Melanocyte of skin (primary cell): ENCODE measurements around the gene CD1C. TPM values are rescaled to one million over a fixed set of nuclear protein-coding genes. Genes with fewer than 3 reads are reported as not detected.

Source experiments
- total RNA-seq, 2 donors: library from RNA; depleted of rRNA; stranded (reverse); fragments of >200 nt; gene quantifications; 2 replicates each; pipeline ENCODE4 v1.2.3, GENCODE V29; 2012

Gene CD1C
- total RNA-seq: not detected

DNA sequence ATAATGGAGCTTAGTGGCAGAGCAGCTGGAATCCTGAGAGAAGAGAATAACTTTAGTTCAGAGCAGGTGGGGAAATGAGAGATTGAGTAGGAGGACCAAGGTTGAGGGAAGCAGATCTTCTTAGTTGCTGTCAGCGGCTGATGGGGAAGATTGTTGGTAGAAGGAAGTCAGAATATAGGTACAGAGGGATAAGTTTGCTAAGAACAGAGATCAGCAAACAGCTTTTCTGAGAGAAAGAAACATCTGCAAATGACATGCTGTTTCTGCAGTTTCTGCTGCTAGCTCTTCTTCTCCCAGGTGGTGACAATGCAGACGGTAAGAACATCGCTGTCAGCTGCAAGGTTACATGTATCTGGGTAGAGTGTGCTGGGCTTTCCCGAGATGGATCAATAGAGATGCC, at the start of gene CD1C:
Gene CD1C (plus strand): TSS at position 113 of the 400 bp plus-strand sequence. CDS start 142 bp downstream, at position 255.

DNA sequence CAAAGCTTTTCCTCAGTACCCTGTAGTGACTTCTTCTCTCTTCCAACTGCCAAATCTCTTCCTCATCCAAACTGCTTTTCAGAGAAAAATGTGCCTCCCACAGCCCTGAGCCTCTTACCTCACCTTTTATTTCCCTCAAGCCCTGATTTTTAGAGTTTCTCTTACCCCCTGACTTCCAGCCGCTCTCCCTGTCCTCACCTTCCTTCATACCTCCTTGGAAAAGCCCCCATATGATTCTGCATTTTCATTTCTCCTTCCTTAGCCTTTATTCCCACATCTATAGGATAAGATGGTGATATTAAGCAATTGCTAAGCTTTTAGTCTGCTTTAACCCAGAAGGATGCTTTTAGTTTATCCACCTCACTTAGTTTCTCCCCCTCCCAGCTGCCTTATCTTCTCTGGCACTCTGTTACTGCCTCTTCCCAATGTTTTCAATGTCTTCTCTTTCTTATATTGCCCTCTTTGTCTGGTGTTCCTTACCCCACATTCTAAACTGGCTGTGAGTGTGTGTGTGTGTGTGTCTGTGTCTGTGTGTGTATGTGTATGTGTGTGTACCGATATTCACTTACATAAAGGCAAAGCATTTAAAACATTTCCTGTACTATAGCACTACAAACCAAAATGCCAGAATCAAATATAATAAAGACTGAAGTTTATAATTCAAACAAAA, 41.9 kb downstream of the CD1C start, which contains the start of gene CD1B:
Gene CD1B (minus strand): TSS at position 51 of the 670 bp plus-strand sequence. CDS start 108 bp downstream, outside the sequence.

Other genes starting within 250 kb of the CD1C start
- under 1 TPM; under 0.01 to 0.34 TPM for gene CD1D, start 109.0 kb upstream of the CD1C start, total RNA-seq
- gene CD1A, start 35.5 kb upstream of the CD1C start, total RNA-seq: not detected
- gene CD1B, start 41.6 kb downstream of the CD1C start, total RNA-seq: not detected
- not detected for gene CD1E, start 64.0 kb downstream of the CD1C start, total RNA-seq
- not detected for gene OR10T2, start 109.5 kb downstream of the CD1C start, total RNA-seq
- gene OR10K2, start 136.3 kb downstream of the CD1C start, total RNA-seq: not detected
- gene OR10K1, start 171.9 kb downstream of the CD1C start, total RNA-seq: not detected
- not detected for gene OR10R2, start 182.3 kb downstream of the CD1C start, total RNA-seq